ENCODE results near the gene THOP1. TPM values are rescaled to one million over a fixed set of nuclear protein-coding genes. Genes with fewer than 3 reads are reported as not detected.

THOP1 gene
- total and polyA plus RNA-seq, 10 of the 15 experiments (the other 5 are each of a cell fraction or from before 2014, with no cell fraction given) = 1.9 to 270 (median 169) TPM

DNA sequence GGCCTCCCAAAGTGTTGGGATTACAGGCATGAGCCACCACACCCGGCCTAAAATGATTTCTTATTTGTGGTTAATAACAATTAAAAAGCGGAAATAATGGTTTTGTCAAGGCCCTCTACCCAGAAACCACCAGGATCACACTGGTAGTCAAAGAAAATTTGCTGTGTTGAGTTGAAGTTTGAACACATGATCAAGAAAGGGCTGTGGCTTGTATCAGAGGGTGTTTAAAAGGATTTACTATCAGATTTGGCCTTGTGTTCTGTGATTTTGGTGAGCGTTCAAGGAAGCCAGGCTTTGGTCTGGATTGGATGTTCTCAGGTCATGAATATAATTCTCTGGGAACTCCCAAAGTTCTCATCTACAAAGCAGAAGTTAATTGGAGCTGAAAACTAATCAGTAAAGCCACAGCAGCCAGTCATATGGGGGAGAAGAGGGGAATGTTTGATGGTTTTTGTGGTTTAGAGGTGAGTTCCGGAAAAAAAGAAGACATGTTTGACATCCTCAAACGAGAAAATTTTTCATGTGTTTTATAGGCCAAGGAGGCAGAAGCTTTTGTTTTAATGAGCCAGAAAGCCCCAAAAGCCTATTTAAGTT is 71.3 kb downstream of the THOP1 start (continued):
- TF ChIP-seq RUNX3 (IDR thresholded peaks at IDR 0.05; ENCODE audit: low read length) = peak; percentile 78
- TF ChIP-seq, protein P1, sequence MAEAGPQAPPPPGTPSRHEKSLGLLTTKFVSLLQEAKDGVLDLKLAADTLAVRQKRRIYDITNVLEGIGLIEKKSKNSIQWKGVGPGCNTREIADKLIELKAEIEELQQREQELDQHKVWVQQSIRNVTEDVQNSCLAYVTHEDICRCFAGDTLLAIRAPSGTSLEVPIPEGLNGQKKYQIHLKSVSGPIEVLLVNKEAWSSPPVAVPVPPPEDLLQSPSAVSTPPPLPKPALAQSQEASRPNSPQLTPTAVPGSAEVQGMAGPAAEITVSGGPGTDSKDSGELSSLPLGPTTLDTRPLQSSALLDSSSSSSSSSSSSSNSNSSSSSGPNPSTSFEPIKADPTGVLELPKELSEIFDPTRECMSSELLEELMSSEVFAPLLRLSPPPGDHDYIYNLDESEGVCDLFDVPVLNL (IDR thresholded peaks at IDR 0.05; ENCODE audit: low read depth, low read length) = no peak
- no peak for TF ChIP-seq SIX5 (IDR thresholded peaks at IDR 0.05; ENCODE audit: low read depth, low read length, severe bottlenecking)
- TF ChIP-seq HCFC1 (IDR thresholded peaks at IDR 0.05; ENCODE audit: low read length) = no peak
- TF ChIP-seq, protein P2, sequence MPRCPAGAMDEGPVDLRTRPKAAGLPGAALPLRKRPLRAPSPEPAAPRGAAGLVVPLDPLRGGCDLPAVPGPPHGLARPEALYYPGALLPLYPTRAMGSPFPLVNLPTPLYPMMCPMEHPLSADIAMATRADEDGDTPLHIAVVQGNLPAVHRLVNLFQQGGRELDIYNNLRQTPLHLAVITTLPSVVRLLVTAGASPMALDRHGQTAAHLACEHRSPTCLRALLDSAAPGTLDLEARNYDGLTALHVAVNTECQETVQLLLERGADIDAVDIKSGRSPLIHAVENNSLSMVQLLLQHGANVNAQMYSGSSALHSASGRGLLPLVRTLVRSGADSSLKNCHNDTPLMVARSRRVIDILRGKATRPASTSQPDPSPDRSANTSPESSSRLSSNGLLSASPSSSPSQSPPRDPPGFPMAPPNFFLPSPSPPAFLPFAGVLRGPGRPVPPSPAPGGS (IDR thresholded peaks at IDR 0.05; ENCODE audit: borderline replicate concordance, insufficient read depth, low read depth, low read length, poor library complexity, severe bottlenecking) = no peak
- no peak for TF ChIP-seq TARDBP (IDR thresholded peaks at IDR 0.05; ENCODE audit: borderline replicate concordance)
- no peak for TF ChIP-seq SUZ12 (IDR thresholded peaks at IDR 0.05; ENCODE audit: unreplicated experiment)
- no peak for TF ChIP-seq SIN3A (IDR thresholded peaks at IDR 0.05; ENCODE audit: low read depth, low read length)
- no peak for TF ChIP-seq SREBF2 (IDR thresholded peaks at IDR 0.05; ENCODE audit: low read length)
- TF ChIP-seq DPF2 (IDR thresholded peaks at IDR 0.05) = no peak
- no peak for TF ChIP-seq IRF4 (IDR thresholded peaks at IDR 0.05; ENCODE audit: low read depth, low read length)
- TF ChIP-seq IKZF1 (conservative IDR thresholded peaks at IDR 0.05) = peak; percentile 54
- TF ChIP-seq JUNB (IDR thresholded peaks at IDR 0.05) = no peak
- TF ChIP-seq, protein P3, sequence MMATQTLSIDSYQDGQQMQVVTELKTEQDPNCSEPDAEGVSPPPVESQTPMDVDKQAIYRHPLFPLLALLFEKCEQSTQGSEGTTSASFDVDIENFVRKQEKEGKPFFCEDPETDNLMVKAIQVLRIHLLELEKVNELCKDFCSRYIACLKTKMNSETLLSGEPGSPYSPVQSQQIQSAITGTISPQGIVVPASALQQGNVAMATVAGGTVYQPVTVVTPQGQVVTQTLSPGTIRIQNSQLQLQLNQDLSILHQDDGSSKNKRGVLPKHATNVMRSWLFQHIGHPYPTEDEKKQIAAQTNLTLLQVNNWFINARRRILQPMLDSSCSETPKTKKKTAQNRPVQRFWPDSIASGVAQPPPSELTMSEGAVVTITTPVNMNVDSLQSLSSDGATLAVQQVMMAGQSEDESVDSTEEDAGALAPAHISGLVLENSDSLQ (IDR thresholded peaks at IDR 0.05) = peak; percentile 54; the same call in 1 of the 2 replicates
- TF ChIP-seq NFYB (IDR thresholded peaks at IDR 0.05; ENCODE audit: insufficient read depth, low read depth, low read length) = no peak
- TF ChIP-seq CBX3 (IDR thresholded peaks at IDR 0.05; ENCODE audit: borderline replicate concordance, low read depth) = no peak
- TF ChIP-seq, protein P4, sequence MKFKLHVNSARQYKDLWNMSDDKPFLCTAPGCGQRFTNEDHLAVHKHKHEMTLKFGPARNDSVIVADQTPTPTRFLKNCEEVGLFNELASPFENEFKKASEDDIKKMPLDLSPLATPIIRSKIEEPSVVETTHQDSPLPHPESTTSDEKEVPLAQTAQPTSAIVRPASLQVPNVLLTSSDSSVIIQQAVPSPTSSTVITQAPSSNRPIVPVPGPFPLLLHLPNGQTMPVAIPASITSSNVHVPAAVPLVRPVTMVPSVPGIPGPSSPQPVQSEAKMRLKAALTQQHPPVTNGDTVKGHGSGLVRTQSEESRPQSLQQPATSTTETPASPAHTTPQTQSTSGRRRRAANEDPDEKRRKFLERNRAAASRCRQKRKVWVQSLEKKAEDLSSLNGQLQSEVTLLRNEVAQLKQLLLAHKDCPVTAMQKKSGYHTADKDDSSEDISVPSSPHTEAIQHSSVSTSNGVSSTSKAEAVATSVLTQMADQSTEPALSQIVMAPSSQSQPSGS (IDR thresholded peaks at IDR 0.05; ENCODE audit: low read length) = no peak
- no peak for TF ChIP-seq RCOR1 (conservative IDR thresholded peaks at IDR 0.05; ENCODE audit: low read depth, low read length)
- TF ChIP-seq STAT1 (conservative IDR thresholded peaks at IDR 0.05) = no peak
- TF ChIP-seq IKZF2 (IDR thresholded peaks at IDR 0.05) = peak in 1 of 2 experiments; percentile 64; a peak in 3 of 4 replicates
- TF ChIP-seq POLR2A (IDR thresholded peaks at IDR 0.05; ENCODE audit: low read depth, low read length) = no peak
- TF ChIP-seq, protein P5, sequence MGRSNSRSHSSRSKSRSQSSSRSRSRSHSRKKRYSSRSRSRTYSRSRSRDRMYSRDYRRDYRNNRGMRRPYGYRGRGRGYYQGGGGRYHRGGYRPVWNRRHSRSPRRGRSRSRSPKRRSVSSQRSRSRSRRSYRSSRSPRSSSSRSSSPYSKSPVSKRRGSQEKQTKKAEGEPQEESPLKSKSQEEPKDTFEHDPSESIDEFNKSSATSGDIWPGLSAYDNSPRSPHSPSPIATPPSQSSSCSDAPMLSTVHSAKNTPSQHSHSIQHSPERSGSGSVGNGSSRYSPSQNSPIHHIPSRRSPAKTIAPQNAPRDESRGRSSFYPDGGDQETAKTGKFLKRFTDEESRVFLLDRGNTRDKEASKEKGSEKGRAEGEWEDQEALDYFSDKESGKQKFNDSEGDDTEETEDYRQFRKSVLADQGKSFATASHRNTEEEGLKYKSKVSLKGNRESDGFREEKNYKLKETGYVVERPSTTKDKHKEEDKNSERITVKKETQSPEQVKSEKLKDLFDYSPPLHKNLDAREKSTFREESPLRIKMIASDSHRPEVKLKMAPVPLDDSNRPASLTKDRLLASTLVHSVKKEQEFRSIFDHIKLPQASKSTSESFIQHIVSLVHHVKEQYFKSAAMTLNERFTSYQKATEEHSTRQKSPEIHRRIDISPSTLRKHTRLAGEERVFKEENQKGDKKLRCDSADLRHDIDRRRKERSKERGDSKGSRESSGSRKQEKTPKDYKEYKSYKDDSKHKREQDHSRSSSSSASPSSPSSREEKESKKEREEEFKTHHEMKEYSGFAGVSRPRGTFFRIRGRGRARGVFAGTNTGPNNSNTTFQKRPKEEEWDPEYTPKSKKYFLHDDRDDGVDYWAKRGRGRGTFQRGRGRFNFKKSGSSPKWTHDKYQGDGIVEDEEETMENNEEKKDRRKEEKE (IDR thresholded peaks at IDR 0.05) = no peak
- TF ChIP-seq ZSCAN29 (IDR thresholded peaks at IDR 0.05) = no peak
- TF ChIP-seq HDGF (IDR thresholded peaks at IDR 0.05) = no peak
- TF ChIP-seq LARP7 (IDR thresholded peaks at IDR 0.05) = no peak
- TF ChIP-seq ZNF24 (IDR thresholded peaks at IDR 0.05) = no peak
- TF ChIP-seq STAT3 (IDR thresholded peaks at IDR 0.05; ENCODE audit: low read depth, low read length) = no peak

All from GM12878 (cell line).